ENCODE data around the gene PLA1A. TPM values are rescaled to one million over a fixed set of nuclear protein-coding genes. Genes with fewer than 3 reads are reported as not detected.

PLA1A gene
- total RNA-seq, 1 donor from 2014 or later, result not detected

GRCh38 chr3:119632829-119633228 is 35.1 kb downstream of the PLA1A start:
- Mint-ChIP-seq H3K27ac (ENCODE audit: unreplicated experiment) (no peak overlapping the region), H3K4me1 (no peaks in the 10 kb centered on the region), H3K36me3 (ENCODE audit: low read depth) (no peaks in the 10 kb centered on the region), H3K4me3 (no peak overlapping the region), H3K27me3 (ENCODE audit: low read depth) (no peaks in the 10 kb centered on the region), H3K9me3 (no peaks in the 10 kb centered on the region)
- TF ChIP-seq, protein P1, sequence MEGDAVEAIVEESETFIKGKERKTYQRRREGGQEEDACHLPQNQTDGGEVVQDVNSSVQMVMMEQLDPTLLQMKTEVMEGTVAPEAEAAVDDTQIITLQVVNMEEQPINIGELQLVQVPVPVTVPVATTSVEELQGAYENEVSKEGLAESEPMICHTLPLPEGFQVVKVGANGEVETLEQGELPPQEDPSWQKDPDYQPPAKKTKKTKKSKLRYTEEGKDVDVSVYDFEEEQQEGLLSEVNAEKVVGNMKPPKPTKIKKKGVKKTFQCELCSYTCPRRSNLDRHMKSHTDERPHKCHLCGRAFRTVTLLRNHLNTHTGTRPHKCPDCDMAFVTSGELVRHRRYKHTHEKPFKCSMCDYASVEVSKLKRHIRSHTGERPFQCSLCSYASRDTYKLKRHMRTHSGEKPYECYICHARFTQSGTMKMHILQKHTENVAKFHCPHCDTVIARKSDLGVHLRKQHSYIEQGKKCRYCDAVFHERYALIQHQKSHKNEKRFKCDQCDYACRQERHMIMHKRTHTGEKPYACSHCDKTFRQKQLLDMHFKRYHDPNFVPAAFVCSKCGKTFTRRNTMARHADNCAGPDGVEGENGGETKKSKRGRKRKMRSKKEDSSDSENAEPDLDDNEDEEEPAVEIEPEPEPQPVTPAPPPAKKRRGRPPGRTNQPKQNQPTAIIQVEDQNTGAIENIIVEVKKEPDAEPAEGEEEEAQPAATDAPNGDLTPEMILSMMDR (conservative IDR thresholded peaks at IDR 0.05), result no peak
- no peak for DNase-seq (ENCODE audit: low read depth, low spot score)

DNA sequence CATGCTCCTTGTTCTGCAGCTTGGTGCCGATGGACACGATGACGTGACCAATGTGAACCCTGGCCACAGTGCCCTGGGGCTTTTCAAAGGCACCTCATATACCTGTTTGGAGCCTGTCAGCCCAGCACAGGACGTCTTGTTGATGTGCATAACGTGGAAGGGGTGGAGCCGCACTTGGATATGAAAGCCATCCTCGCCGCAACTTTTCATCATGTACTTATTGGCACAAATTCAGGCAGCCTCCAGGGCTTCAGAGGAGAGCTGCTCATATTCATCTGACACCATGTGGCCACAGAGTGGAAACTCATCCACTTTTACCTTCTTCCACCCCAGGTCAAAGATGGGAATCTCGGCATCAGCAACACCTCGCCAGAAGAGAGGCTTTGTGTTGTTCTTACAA is 38.0 kb downstream of the PLA1A start:
- Mint-ChIP-seq H3K27ac (ENCODE audit: unreplicated experiment) (no peak overlapping the region), H3K9me3 (no peaks in the 10 kb centered on the region), H3K36me3 (ENCODE audit: low read depth) (no peaks in the 10 kb centered on the region), H3K4me1 (no peaks in the 10 kb centered on the region), H3K27me3 (ENCODE audit: low read depth) (no peaks in the 10 kb centered on the region), H3K4me3 (no peak overlapping the region)
- TF ChIP-seq, protein P1 (conservative IDR thresholded peaks at IDR 0.05), result no peak
- DNase-seq (ENCODE audit: low read depth, low spot score), result no peak

DNA sequence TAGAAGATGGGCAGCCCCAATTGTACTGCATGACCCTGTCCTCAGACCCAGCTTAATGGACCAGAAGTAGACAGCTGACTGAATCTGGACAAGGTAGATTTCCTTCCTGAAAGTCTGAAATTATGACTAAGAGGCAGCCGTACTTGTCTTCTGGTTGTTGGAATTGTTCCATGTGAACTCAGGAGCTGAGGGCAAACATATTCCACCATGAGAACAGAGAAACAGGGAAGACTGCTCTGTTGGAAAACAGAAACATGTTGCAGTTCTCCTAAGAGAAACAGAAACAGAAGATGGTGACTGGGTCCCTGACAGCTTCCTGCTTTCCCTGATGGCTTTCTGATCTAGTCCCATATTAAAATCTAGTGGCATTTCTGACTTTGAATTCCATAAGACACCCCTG is 38.6 kb downstream of the PLA1A start:
- H3K9me3 Mint-ChIP-seq, result no peaks in the 10 kb centered on the region
- no peaks in the 10 kb centered on the region for H3K4me1 Mint-ChIP-seq
- H3K4me3 Mint-ChIP-seq, result no peak overlapping the region
- DNase-seq (ENCODE audit: low read depth, low spot score), result no peak
- no peaks in the 10 kb centered on the region for H3K27me3 Mint-ChIP-seq (ENCODE audit: low read depth)
- TF ChIP-seq, protein P1 (conservative IDR thresholded peaks at IDR 0.05), result no peak
- no peak overlapping the region for H3K27ac Mint-ChIP-seq (ENCODE audit: unreplicated experiment)
- peaks cover 1% of the 10 kb centered on the region for H3K36me3 Mint-ChIP-seq (ENCODE audit: low read depth)

DNA sequence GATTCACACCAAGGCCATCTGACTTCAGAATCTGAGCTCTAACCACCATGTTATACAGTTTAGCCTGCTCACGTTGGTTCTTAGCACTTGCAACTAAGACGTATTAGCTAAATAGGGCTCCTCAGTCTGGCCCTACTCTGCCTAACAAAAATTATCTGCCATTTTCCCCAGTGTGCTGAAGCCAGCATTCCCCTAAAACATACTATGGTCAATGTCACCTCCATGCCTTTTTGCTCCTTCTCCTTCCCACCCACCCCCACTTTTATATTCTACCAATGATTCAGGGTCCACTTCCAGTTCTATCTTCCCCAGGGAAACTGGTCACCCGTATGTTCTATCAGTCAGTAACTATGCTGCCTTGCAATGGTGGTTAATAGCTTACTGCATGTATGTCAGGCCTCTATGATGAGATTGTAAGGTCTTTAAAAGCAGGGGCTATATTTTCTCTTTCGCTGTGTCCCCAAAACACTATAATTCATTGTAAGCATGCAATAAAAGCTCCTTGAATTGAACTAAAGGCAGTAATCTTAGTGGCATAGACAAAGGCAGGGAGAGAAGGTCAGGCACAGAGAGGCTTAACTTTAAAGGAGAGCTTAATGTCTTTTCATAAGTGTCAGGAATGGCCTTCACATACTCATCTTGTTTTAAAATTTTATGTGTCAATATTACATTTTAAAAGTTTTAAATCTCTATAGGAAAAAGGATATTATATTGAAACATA is 39.4 kb downstream of the PLA1A start:
- DNase-seq (ENCODE audit: low read depth, low spot score), result no peak
- H3K4me1 Mint-ChIP-seq, result no peaks in the 10 kb centered on the region
- no peak overlapping the region for H3K4me3 Mint-ChIP-seq
- H3K27me3 Mint-ChIP-seq (ENCODE audit: low read depth), result no peaks in the 10 kb centered on the region
- peaks cover 3% of the 10 kb centered on the region for H3K36me3 Mint-ChIP-seq (ENCODE audit: low read depth)
- no peak overlapping the region for H3K27ac Mint-ChIP-seq (ENCODE audit: unreplicated experiment)
- H3K9me3 Mint-ChIP-seq, result no peaks in the 10 kb centered on the region
- TF ChIP-seq, protein P1 (conservative IDR thresholded peaks at IDR 0.05), result no peak

DNA sequence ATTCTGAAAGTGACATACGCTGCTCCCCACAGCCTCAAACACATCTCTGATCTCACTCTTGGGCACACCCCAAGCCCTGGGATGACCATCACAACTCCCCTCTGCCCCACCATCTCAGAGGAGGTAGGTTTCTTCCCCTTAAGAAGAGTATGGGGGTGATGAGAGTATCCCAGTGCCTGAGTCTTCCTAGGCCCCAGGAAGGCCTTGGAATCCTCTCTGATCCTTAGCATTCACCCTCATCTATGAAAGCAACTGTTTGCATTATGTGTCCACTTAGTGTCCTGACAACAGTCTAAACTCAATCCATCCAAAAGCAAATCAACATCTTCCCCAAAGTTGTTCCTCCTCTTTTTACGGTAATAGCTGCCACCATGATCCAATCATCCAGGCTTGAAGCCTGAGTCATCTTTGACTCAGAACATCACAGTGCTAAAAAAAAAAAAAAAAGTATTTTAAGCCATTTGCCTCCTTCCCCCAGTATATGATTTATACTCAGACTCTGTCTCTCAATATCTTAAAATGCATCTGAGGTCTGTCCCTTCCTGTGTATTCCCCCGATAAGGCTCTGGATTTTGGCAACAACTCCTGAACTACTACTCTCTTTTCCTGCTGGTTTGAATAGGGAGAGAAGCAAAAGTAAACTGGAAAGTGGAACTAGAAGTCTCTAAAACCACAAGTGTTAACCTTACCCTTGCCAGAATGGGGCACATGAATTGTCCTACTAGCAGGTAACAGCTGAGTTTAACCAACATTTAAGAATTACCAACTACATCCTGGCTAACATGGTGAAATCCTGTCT is 40.2 kb downstream of the PLA1A start:
- Mint-ChIP-seq H3K27ac (ENCODE audit: unreplicated experiment) (no peak overlapping the region), H3K4me3 (no peak overlapping the region), H3K4me1 (no peaks in the 10 kb centered on the region), H3K36me3 (ENCODE audit: low read depth) (peaks cover 3% of the 10 kb centered on the region), H3K9me3 (no peaks in the 10 kb centered on the region), H3K27me3 (ENCODE audit: low read depth) (no peaks in the 10 kb centered on the region)
- DNase-seq (ENCODE audit: low read depth, low spot score), result no peak
- TF ChIP-seq, protein P1 (conservative IDR thresholded peaks at IDR 0.05), result no peak
